Heart right ventricle (tissue), 16 donors: ENCODE results near the gene ZCCHC7. TPM values are rescaled to one million over a fixed set of nuclear protein-coding genes. Genes with fewer than 3 reads are reported as not detected.

Source experiments
- ATAC-seq, 8 donors: fragments of 200-7000 bp; cut with Tn5 transposase; one replicate each; pipeline ENCODE4 v1.9.1; 2020; ENCODE audit warnings: mild to moderate bottlenecking in 8 of 8, moderate library complexity in 8 of 8, moderate number of reproducible peaks in 1 of 8
- DNase-seq, 2 donors: peaks; one replicate each; pipeline ENCODE4 v3.0.0-alpha.2; 2020
- H3K27ac ChIP-seq, 10 donors: fragments of 200-600 bp; sonication (generic) in 2 of 10; one replicate each; pipeline versions ENCODE4 v1.5.0 to v1.8.0; 2020 to 2022; ENCODE audit warnings: mild to moderate bottlenecking in 3 of 10
- H3K27me3 ChIP-seq, 7 donors: fragments of 200-600 bp; one replicate each; pipeline ENCODE4 v1.8.0; 2021 to 2022; ENCODE audit warnings: mild to moderate bottlenecking in 2 of 7
- H3K36me3 ChIP-seq, 9 donors: fragments of 200-600 bp; sonication (generic) in 1 of 9; one replicate each; pipeline versions ENCODE4 v1.5.0 to v1.8.0; 2020 to 2022; ENCODE audit warnings: mild to moderate bottlenecking in 2 of 9
- H3K4me1 ChIP-seq, 9 donors: fragments of 200-600 bp; sonication (generic) in 1 of 9; one replicate each; pipeline versions ENCODE4 v1.5.0 to v1.8.0; 2020 to 2022; ENCODE audit warnings: mild to moderate bottlenecking in 4 of 9
- H3K4me3 ChIP-seq, 10 donors: fragments of 200-600 bp; sonication (generic) in 2 of 10; one replicate each; pipeline versions ENCODE4 v1.5.0 to v1.8.0; 2020 to 2022; ENCODE audit warnings: mild to moderate bottlenecking in 7 of 10, moderate library complexity in 2 of 10
- H3K9me3 ChIP-seq, 11 donors: fragments of 200-600 bp in 10 of 11; sonication (generic) in 2 of 11; one replicate each; pipeline versions ENCODE4 v1.5.0 to v1.8.0; 2013 to 2022; ENCODE audit warnings: mild to moderate bottlenecking in 2 of 11, control low read depth in 1 of 11, moderate library complexity in 1 of 11
- CTCF ChIP-seq, 9 donors: fragments of 200-600 bp; sonication (generic) in 2 of 9; IDR thresholded peaks; one replicate each; pipeline versions ENCODE4 v1.5.0 to v1.8.0; 2021 to 2022; ENCODE audit warnings: antibody characterized with exemption in 9 of 9, mild to moderate bottlenecking in 5 of 9, moderate library complexity in 1 of 9
- WGBS, 2 donors: extraction: QIAGEN DNeasy Blood & Tissue Kit; methylation state at CpG; one replicate each; pipeline ENCODE4 v1.1.7; 2013; ENCODE audit warnings: inconsistent platforms in 1 of 2; 5-methylcytosine and 5-hydroxymethylcytosine counted together
- intact Hi-C, 10 donors: fragments of 100-400 bp; cut with DNase I; formaldehyde crosslinking; loops; one replicate each; pipeline versions ENCODE4 v1.11.1 to v1.14.2; 2022
- polyA plus RNA-seq, 2 donors: library from polyadenylated mRNA; stranded (reverse); fragments of 200-250 nt; gene quantifications; one replicate each; pipeline ENCODE4 v1.2.3, GENCODE V29; 2013
- total RNA-seq, 10 donors: library from RNA; stranded (reverse); fragmentation: NEBNext Ultra II Directional in 3 of 10; extraction: Animal tissue kit (Norgen Biotek cat#: 25700) in 3 of 10; gene quantifications; one replicate each; pipeline versions ENCODE4 v1.2.1 to v1.2.4, GENCODE V29; 2021 to 2023
- donor health status: Arrhythmogenic right ventricular cardiomyopathy.
- donor health status: ischemic (EF 13 %, LVEDD 7.1; RV severe dilation, severe dysfunction).
- donor health status: healthy with polysubstance abuse.
- donor health status: DM: no; HTN: yes; CAD: no.
- donor health status: DM: no; HTN: no; CAD: no.
- donor health status: ischemic (EF 25% LVEDD 6.9; RV normal size, moderate dysfunction).
- donor health status: ischemic (EF 25% LVEDD 5.7; RV mildly dilated, moderate dysfunction).
- donor health status: healthy.
- donor health status: DM: yes; HTN: yes; CAD: no.
- donor health status: Ischemic cardiomyopathy.
- donor health status: ischemic (EF 35%, LVEDD 5.7; RV mildly dilated, moderate dysfunction).
- donor health status: nonischemic (EF 11% LVEDD 7.7; RV severe dilation, severe dysfunction).
- donor health status: DM: yes; HTN: yes; CAD: no.
- donor health status: PGD.
- donor health status: ischemic (EF 29% LVEDD 5.4; RV normal size, mild dysfunction).
- donor health status: nonischemic (EF 23%, LVEDD 6.1; RV moderate dilation, normal function).

The ZCCHC7 gene
- total and polyA plus RNA-seq, 12 donors, result 4.3 to 11.9 (median 8.9) TPM

GRCh38 chr9:37338218-37338617 lies 217.8 kb downstream of the ZCCHC7 start:
- TF ChIP-seq CTCF (IDR thresholded peaks at IDR 0.05), result no peak

GRCh38 chr9:37339923-37340322 lies 219.5 kb downstream of the ZCCHC7 start:
- intact Hi-C loops, result loop anchor here in 2 of 10 donors (10.0 kb wide), 2 partner anchors 65 to 465 kb away; no protein-coding TSS in a partner anchor
- Histone ChIP-seq H3K9me3 (no peaks in the 10 kb centered on the region), H3K4me1 (peaks cover 0 to 8% (median 0%) of the 10 kb centered on the region in 9 donors), H3K36me3 (no peaks in the 10 kb centered on the region), H3K27me3 (no peaks in the 10 kb centered on the region), H3K4me3 (no peak overlapping the region), H3K27ac (no peak overlapping the region)
- no peak for TF ChIP-seq CTCF (IDR thresholded peaks at IDR 0.05)
- ATAC-seq (no peak), DNase-seq (no peak)
- 96 to 98% methylated on average over 4 of the region's 4 CpGs for WGBS, 2 donors

More at GRCh38 chr9:37338218-37338617, 217.8 kb downstream of the ZCCHC7 start:
- intact Hi-C loops, result loop anchor here in 2 of 10 donors (10.0 kb wide), 2 partner anchors 67 to 463 kb away; no protein-coding TSS in a partner anchor
- DNase-seq (no peak), ATAC-seq (no peak)
- Histone ChIP-seq H3K36me3 (no peaks in the 10 kb centered on the region), H3K9me3 (no peaks in the 10 kb centered on the region), H3K4me3 (no peak overlapping the region), H3K27ac (no peak overlapping the region), H3K4me1 (peaks cover 0 to 8% (median 0%) of the 10 kb centered on the region in 9 donors), H3K27me3 (no peaks in the 10 kb centered on the region)
- WGBS, 2 donors, result 78 to 80% methylated on average over 4 of the region's 4 CpGs

- intact Hi-C loops, result no loop called here
- H3K9me3 ChIP-seq, result no peaks in the 10 kb centered on the region
- no peak overlapping the region for H3K4me3 ChIP-seq
- no peaks in the 10 kb centered on the region for H3K27me3 ChIP-seq
- no peak for TF ChIP-seq CTCF (IDR thresholded peaks at IDR 0.05)
- no peak for DNase-seq
- peaks cover 0 to 8% (median 0%) of the 10 kb centered on the region in 9 donors for H3K4me1 ChIP-seq
- 67 to 76% methylated on average over 1 of the region's 1 CpG for WGBS, 2 donors
- no peak overlapping the region for H3K27ac ChIP-seq
- no peaks in the 10 kb centered on the region for H3K36me3 ChIP-seq
- no peak for ATAC-seq
Measured at GRCh38 chr9:37340961-37341360, 220.6 kb downstream of the ZCCHC7 start.

GRCh38 chr9:37341704-37342103 lies 221.3 kb downstream of the ZCCHC7 start:
- H3K9me3 ChIP-seq, result no peaks in the 10 kb centered on the region
- ATAC-seq (no peak), DNase-seq (no peak)
- H3K27me3 ChIP-seq, result no peaks in the 10 kb centered on the region
- no peak overlapping the region for H3K27ac ChIP-seq
- H3K4me1 ChIP-seq, result peaks cover 0 to 8% (median 0%) of the 10 kb centered on the region in 9 donors
- intact Hi-C loops, result no loop called here
- no peaks in the 10 kb centered on the region for H3K36me3 ChIP-seq
- WGBS, 2 donors, result 97 to 99% methylated on average over 2 of the region's 2 CpGs
- no peak overlapping the region for H3K4me3 ChIP-seq
- TF ChIP-seq CTCF (IDR thresholded peaks at IDR 0.05), result no peak
